8988T (cell line): ENCODE measurements around the gene KRT79.
"Not testable (repeated sequence)": the region's sequence is repeated elsewhere in the genome, so short reads cannot be mapped to it uniquely, and the experiment has no call there.

Experiments used
- DNase-seq: peaks from one replicate; pipeline ENCODE4 v3.0.0; 2011

KRT79 gene

GRCh38 chr12:52801773-52802172, 32.3 kb downstream of the KRT79 start:
- DNase-seq: no peak

- no peak for DNase-seq
These were observed 33.7 kb downstream of the KRT79 start for GRCh38 chr12:52800259-52800917.

- DNase-seq: no peak
These were observed 34.5 kb downstream of the KRT79 start for GRCh38 chr12:52799505-52800211.

GRCh38 chr12:52798671-52799504, 35.2 kb downstream of the KRT79 start:
- DNase-seq: no peak

GRCh38 chr12:52798003-52798670, 36.0 kb downstream of the KRT79 start:
- no peak for DNase-seq

DNA sequence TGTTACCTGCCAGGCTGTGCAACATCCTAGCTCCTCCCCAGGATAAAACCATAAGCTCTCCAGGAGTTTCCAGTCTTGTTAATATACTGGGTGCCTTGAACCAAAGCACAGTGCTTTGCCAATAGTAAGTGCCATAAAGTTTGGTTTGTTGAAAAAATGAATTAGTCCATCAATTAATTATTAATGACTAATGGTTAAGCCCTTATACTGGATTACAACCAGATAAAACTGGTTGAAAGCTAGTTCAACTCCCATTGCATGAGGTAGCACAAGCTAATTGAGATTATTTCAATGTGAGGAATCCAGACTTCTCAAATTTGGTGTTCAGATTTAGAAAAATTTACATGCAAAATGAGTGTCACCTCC, 36.6 kb downstream of the KRT79 start:
- no peak for DNase-seq

DNA sequence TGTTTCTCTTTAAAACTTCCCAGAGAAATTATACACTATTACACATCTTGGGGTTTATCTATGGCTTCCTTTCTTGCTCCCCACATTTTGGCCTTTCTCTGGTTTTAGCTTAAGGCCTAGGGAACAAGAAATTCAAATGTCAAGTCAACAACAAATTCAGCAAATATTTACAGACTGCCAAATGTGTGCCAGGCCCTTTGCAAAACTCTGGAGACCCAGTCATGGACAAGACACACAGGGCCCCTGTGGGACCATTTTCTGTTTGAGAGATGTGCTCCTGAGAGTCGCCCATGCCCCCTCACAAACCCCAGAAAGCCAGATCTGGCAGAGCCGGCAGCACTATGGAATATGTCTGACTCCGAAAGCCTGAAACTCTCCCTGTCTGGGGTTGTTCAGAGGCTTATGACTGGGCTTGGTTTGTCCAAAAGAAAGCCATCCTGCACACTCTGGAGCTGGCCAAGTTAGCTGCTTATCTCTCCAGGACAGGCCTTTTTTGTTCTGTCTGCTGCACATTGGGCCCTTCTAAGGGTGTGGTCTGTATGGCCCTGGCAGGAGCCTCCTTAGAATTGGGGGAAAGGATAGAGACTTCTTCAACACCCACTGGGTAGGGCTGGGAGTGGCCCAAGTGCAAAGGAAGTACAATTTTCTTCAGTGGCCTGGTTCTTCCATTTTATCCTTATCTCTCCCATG, 37.1 kb downstream of the KRT79 start:
- no peak for DNase-seq

- DNase-seq: no peak
These were observed 37.7 kb downstream of the KRT79 start for GRCh38 chr12:52796429-52796794.

DNA sequence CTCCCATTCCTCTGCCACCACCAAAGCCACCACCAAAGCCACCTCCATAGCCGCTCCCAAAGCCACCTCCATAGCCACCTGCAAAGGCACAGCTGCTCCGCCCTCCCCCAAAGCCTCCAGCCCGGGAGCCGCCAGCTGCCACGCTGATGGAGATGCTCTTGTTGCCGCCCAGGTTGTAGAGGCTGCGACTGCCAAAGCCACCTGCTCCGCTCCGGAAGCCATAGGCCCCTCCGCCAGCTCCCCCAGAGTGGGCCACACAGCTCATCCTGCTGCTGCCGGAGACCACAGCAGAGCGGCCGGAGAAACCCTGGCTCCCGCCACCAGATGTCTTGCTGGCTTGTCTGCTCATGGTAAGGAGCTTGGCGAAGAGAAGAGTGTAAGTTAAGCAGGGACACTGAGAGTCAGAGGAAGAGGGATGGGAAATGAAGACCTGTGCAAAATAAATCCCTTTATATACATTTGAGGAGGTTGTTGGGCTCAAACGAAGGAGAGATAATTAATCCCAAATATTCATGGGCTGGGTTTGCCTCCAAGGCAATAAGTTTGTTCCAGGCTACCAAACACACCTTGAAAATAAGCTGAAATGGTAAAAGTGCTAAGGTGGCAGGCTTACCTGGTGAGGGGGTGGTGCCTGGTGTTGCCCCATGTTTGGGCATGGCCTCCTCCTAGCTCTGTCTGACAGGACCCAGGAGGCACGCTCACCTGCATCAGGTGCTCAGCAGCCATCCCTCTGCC, 38.2 kb downstream of the KRT79 start, which contains the start of gene KRT3:
Gene KRT3, minus strand, starts transcription at position 424 of the 735 bp plus-strand sequence. Its CDS starts 75 bp downstream, at position 349.
- no peak for DNase-seq

DNA sequence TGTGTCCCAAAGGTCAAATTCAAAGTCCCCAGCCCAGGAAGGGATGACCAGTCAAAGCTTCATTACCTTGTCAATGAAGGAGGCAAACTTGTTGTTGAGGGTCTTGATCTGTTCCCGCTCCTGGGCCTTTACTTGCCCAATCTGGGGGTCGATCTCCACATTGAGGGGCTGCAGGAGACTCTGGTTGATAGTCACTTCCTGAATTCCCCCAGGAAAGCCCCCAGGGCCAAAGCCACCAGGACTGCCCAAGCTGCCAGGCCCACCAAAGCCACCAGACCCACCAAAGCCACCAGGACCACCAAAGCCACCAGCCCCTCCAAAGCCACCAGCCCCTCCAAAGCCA, 38.8 kb downstream of the KRT79 start:
- not testable (repeated sequence) for DNase-seq

DNA sequence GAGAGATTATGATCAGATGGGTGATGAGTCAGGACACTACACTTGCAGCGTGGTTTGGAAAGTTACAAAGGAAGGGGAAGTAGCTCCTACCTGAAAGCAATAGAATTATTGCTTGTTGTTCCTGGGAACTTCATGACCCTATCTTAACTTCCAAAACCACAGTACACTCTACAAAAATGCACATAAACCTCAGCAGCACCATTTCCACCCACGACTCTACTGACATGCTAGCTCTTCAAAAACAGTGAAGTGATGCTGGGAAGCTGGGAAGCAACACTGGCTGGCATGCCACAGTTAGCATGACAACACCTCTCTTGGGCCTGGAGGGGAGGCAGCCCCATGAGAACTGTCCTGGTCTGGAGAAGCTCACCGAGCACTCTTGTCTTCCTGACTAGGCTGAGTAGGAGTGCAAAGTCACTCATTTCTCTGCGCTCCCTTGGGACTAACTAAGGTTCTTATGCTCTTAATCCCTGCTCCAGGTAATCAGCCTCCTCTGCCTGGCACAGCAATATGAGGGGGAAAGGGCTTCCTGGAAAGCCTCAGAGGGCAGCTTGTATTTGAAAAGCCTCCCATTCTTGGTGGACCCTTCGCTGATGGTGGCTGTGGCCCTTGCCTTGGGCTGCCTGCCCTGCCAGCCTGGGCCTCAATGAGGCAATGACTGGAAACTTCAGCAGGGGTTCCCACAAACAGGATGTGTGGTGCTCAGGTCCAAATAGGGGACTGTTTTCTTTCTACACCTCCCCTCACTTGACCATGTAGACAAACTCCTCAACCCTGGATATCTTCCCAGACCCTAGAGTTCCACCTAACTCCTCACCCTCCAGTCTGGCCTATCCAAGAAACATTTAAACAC, 39.4 kb downstream of the KRT79 start:
- no peak for DNase-seq

- DNase-seq: no peak
These were observed 41.7 kb downstream of the KRT79 start for GRCh38 chr12:52792185-52793029.

- no peak for DNase-seq
These were observed 42.6 kb downstream of the KRT79 start for GRCh38 chr12:52791271-52792184.

GRCh38 chr12:52790427-52791270, 43.5 kb downstream of the KRT79 start:
- DNase-seq: no peak

DNA sequence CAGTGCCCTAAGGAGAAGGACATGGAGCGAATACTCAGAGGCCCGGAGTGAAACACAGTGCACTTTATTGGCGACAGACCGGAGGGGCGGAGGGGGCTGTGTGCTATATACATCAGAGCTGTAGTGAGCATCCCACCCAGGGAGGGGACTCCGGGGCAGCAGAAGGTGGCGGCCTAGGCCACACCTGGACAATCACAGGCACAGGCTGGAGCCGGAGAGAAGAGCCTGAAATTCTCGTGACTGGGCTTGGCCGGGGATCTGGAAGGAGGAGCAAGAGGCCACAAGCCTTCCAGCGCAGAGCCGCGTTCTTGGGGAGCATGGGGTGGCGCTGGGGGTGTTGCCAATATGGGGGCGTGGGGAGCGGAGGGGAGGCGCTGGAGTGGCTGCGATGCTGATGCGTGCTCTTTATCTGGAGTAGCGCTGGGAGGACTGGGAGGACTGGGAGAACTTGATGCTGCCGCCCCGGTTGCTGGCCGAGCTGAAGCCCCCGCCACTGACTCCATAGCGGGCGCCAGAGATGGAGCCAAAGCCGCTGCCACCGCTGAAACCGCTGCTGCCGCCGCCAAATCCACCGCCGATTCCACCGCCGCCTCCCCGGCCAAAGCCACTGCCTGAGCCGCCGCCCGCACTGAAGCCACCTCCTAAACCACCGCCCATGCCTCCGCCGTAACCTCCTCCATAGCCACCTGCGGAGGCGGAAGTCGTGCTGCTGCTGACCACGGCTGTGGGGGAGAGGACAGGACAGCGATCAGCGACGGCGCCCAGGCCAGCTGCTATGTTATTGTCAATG, 44.3 kb downstream of the KRT79 start:
- no peak for DNase-seq

- DNase-seq: no peak
These were observed 45.1 kb downstream of the KRT79 start for GRCh38 chr12:52788876-52789636.
